ENCODE data around the gene BMERB1. TPM values are rescaled to one million over a fixed set of nuclear protein-coding genes. Genes with fewer than 3 reads are reported as not detected.
A peak's percentile ranks its signal among the peaks of the same experiment; 100 is the strongest.

Gene BMERB1
- total and polyA plus RNA-seq, 9 of the 15 experiments (the other 6 are each of a cell fraction or from before 2014, with no cell fraction given): 0.29 to 2.9 (median 0.94) TPM

GRCh38 chr16:15521758-15522509 is 87.5 kb downstream of the BMERB1 start (continued):
- TF ChIP-seq ARID4B (CRISPR knock-in tag; IDR thresholded peaks at IDR 0.05): no peak
- no peak for TF ChIP-seq PTBP1 (IDR thresholded peaks at IDR 0.05; ENCODE audit: low read depth, low read length)
- no peak for TF ChIP-seq CEBPG (CRISPR knock-in tag; IDR thresholded peaks at IDR 0.05)
- TF ChIP-seq CEBPG (tag; conservative IDR thresholded peaks at IDR 0.05 in 1 of 2, IDR thresholded peaks at IDR 0.05 in 1 of 2): no peak
- no peak for TF ChIP-seq RBM17 (IDR thresholded peaks at IDR 0.05; ENCODE audit: borderline replicate concordance, low read depth, low read length)
- no peak for TF ChIP-seq HOXB6 (CRISPR knock-in tag; IDR thresholded peaks at IDR 0.05; ENCODE audit: borderline replicate concordance)
- TF ChIP-seq BDP1 (IDR thresholded peaks at IDR 0.05; ENCODE audit: insufficient read depth, insufficient read length): no peak
- no peak for TF ChIP-seq SMAD3 (CRISPR knock-in tag; conservative IDR thresholded peaks at IDR 0.05)
- TF ChIP-seq CBFA2T3 (IDR thresholded peaks at IDR 0.05): peak; percentile 99
- TF ChIP-seq KAT2B (IDR thresholded peaks at IDR 0.05; ENCODE audit: low read depth, low read length): no peak
- TF ChIP-seq ZNF280A (IDR thresholded peaks at IDR 0.05; ENCODE audit: low read depth, partially characterized antibody): no peak
- peak; percentile 61; the same call in 1 of the 2 replicates for TF ChIP-seq KHSRP (IDR thresholded peaks at IDR 0.05)
- TF ChIP-seq TRIM28 (IDR thresholded peaks at IDR 0.05): no peak
- no peak for TF ChIP-seq ZNF3 (CRISPR knock-in tag; IDR thresholded peaks at IDR 0.05)
- peak; percentile 97 for TF ChIP-seq DACH1 (IDR thresholded peaks at IDR 0.05; ENCODE audit: partially characterized antibody)
- peak; percentile 84 for TF ChIP-seq ZNF766 (CRISPR knock-in tag; conservative IDR thresholded peaks at IDR 0.05)
- 0 out of 2 replicates have a peak, but pooled peaks have one; percentile 13 for TF ChIP-seq MAFK (IDR thresholded peaks at IDR 0.05; ENCODE audit: low read length)
- TF ChIP-seq PKNOX1 (IDR thresholded peaks at IDR 0.05): peak; percentile 93
- TF ChIP-seq TEAD1 (CRISPR knock-in tag; IDR thresholded peaks at IDR 0.05): 0 out of 4 replicates have a peak, but pooled peaks of 1 of the 2 experiments have one; percentile 20
- no peak for TF ChIP-seq RNF219 (CRISPR knock-in tag; IDR thresholded peaks at IDR 0.05)

All from K562 (cell line).